HepG2 (cell line): ENCODE results near the gene DTNA. TPM values are rescaled to one million over a fixed set of nuclear protein-coding genes. Genes with fewer than 3 reads are reported as not detected.

ENCODE experiments used
- ATAC-seq: fragments of 200-7000 bp; cut with Tn5 transposase; 3 replicates; pipeline ENCODE4 v1.9.1; 2020; ENCODE audit warnings: mild to moderate bottlenecking, moderate library complexity
- BruUV-seq: library from RNA; stranded (reverse); fragments of 400-500 nt; replicated peaks from 2 replicates; lab custom pipeline; 2021; lab: Mats Ljungman, UMichigan
- CTCF ChIA-PET: fragments of 300-600 bp; formaldehyde crosslinking; extraction: SDS; loops from one replicate; lab custom pipeline; 2021; ENCODE audit warnings: low total read pairs, inconsistent platforms, low intra/inter-chr PET ratio; lab: Yijun Ruan, JAX
- POLR2A ChIA-PET: fragments of 350-600 bp; sonication (Branson Sonifier 250); formaldehyde crosslinking; loops from one replicate; lab custom pipeline; 2020; ENCODE audit warnings: antibody characterized with exemption, inconsistent platforms; lab: Yijun Ruan, JAX
- DNase-seq: peaks from one replicate; pipeline ENCODE4 v3.0.0-alpha.2; 2015; ENCODE audit warnings: low spot score
- FAIRE-seq: peaks from 3 replicates; lab custom pipeline; 2011; peaks lifted over from hg19 to GRCh38; lab: Jason Lieb, UNC
- H2AFZ ChIP-seq: one replicate; pipeline ENCODE4 v1.6.1; 2011; ENCODE audit warnings: low read length, inconsistent platforms
- H3K27ac ChIP-seq: fragments of 300-600 bp; 3 replicates; pipeline ENCODE4 v1.8.0; 2011; ENCODE audit warnings: mixed run types, mild to moderate bottlenecking, mixed read lengths, low read length, inconsistent platforms; ENCODE audit not compliant: insufficient read depth; ENCODE audit errors: extremely low read length
- H3K27me3 ChIP-seq, 2 experiments: fragments of 200-600 bp in 1 of 2; 2 replicates in 1 of 2; 3 replicates in 1 of 2; pipeline versions ENCODE4 v1.6.0 to v1.8.0; 2011; ENCODE audit warnings: low read length in 2 of 2, mild to moderate bottlenecking in 2 of 2, moderate library complexity in 2 of 2, inconsistent platforms in 1 of 2; ENCODE audit not compliant: insufficient read depth in 2 of 2, control insufficient read depth in 1 of 2
- H3K36me3 ChIP-seq, 2 experiments: fragments of 200-600 bp in 1 of 2; replicated peaks in 1 of 2; 2 replicates in 1 of 2; 3 replicates in 1 of 2; pipeline versions ENCODE4 v1.5.1 to v1.8.0; 2011; ENCODE audit warnings: low read length in 2 of 2, inconsistent platforms in 1 of 2; ENCODE audit not compliant: insufficient read depth in 2 of 2, control insufficient read depth in 1 of 2
- H3K4me1 ChIP-seq: 2 replicates; pipeline ENCODE4 v1.5.1; 2012; ENCODE audit warnings: low read length, inconsistent platforms; ENCODE audit not compliant: insufficient read depth
- H3K4me2 ChIP-seq: 2 replicates; pipeline ENCODE4 v1.6.0; 2011; ENCODE audit warnings: low read depth, low read length, inconsistent platforms
- H3K4me3 ChIP-seq, 3 experiments: fragments of 200-600 bp in 1 of 3; sonication (generic), shearing (Covaris generic) in 1 of 3; replicated peaks in 1 of 3; 2 replicates each; pipeline ENCODE4 v1.5.1; 2011 to 2016; ENCODE audit warnings: low read length in 3 of 3, inconsistent platforms in 2 of 3, low read depth in 2 of 3, mild to moderate bottlenecking in 2 of 3, control low read depth in 1 of 3, mixed read lengths in 1 of 3; ENCODE audit not compliant: insufficient read depth in 1 of 3
- H3K79me2 ChIP-seq: one replicate; pipeline ENCODE4 v1.6.1; 2011; ENCODE audit warnings: low read length, inconsistent platforms; ENCODE audit not compliant: insufficient read depth
- H3K9ac ChIP-seq: 2 replicates; pipeline ENCODE4 v1.6.0; 2011; ENCODE audit warnings: mild to moderate bottlenecking, low read depth, low read length, inconsistent platforms; ENCODE audit not compliant: insufficient read depth
- H3K9me3 ChIP-seq: 2 replicates; pipeline ENCODE4 v1.5.1; 2012; ENCODE audit warnings: mild to moderate bottlenecking, low read length
- H4K20me1 ChIP-seq: 2 replicates; pipeline ENCODE4 v1.6.0; 2011; ENCODE audit warnings: inconsistent platforms, mild to moderate bottlenecking, low read length, moderate library complexity; ENCODE audit not compliant: insufficient read depth
- CENPT ChIP-seq: sonication (generic); formaldehyde crosslinking; IDR thresholded peaks from 2 replicates; pipeline ENCODE4 v1.8.0; 2022; ENCODE audit warnings: low read depth, mild to moderate bottlenecking, moderate library complexity, missing genetic modification reagents
- FOXA3 ChIP-seq: IDR thresholded peaks from 2 replicates; pipeline ENCODE4 v1.6.1; 2016; ENCODE audit warnings: missing genetic modification reagents, missing compliant biosample characterization
- MBNL3 ChIP-seq: fragments of 250-450 bp; sonication (Bioruptor Pico); conservative IDR thresholded peaks from 2 replicates; pipeline ENCODE4 v1.8.0; 2022; ENCODE audit warnings: mild to moderate bottlenecking, inconsistent platforms
- NCOA2 ChIP-seq: sonication (generic); formaldehyde crosslinking; IDR thresholded peaks from 2 replicates; pipeline ENCODE4 v1.8.0; 2022; ENCODE audit warnings: inconsistent platforms
- SOX13 ChIP-seq, 3 experiments: fragments of 450-650 bp in 1 of 3; sonication (generic) in 1 of 3; formaldehyde crosslinking in 1 of 3; IDR thresholded peaks in 2 of 3; conservative IDR thresholded peaks in 1 of 3; 2 replicates each; pipeline versions ENCODE4 v1.5.0 to v1.6.1; 2016 to 2020; ENCODE audit warnings: antibody characterized with exemption in 1 of 3, mild to moderate bottlenecking in 1 of 3, missing compliant biosample characterization in 1 of 3, missing genetic modification reagents in 1 of 3, moderate library complexity in 1 of 3
- SP2 ChIP-seq: sonication (generic); formaldehyde crosslinking; IDR thresholded peaks from 2 replicates; pipeline ENCODE4 v1.5.1; 2020; ENCODE audit warnings: mild to moderate bottlenecking, missing genetic modification reagents
- ZFX ChIP-seq: sonication (generic); formaldehyde crosslinking; IDR thresholded peaks from 2 replicates; pipeline ENCODE4 v1.4.0; 2020; ENCODE audit warnings: mild to moderate bottlenecking, low read depth, missing genetic modification reagents, moderate library complexity
- ZNF460 ChIP-seq: sonication (generic); formaldehyde crosslinking; IDR thresholded peaks from 2 replicates; pipeline ENCODE4 v1.5.1; 2020; ENCODE audit warnings: missing genetic modification reagents, mild to moderate bottlenecking, borderline replicate concordance
- ZNF557 ChIP-seq: sonication (generic); formaldehyde crosslinking; IDR thresholded peaks from 2 replicates; pipeline ENCODE4 v1.4.0; 2020; ENCODE audit warnings: missing genetic modification reagents
- ZNF709 ChIP-seq: sonication (generic); formaldehyde crosslinking; IDR thresholded peaks from 2 replicates; pipeline ENCODE4 v1.5.0; 2020; ENCODE audit warnings: mild to moderate bottlenecking, missing genetic modification reagents
- ZNF749 ChIP-seq: sonication (generic); formaldehyde crosslinking; IDR thresholded peaks from 2 replicates; pipeline ENCODE4 v1.8.0; 2022; ENCODE audit warnings: mild to moderate bottlenecking, missing genetic modification reagents, moderate library complexity, borderline replicate concordance
- WGBS: methylation state at CpG from one replicate; pipeline ENCODE4 v1.1.6; 2017; ENCODE audit warnings: low lambda C conversion rate; 5-methylcytosine and 5-hydroxymethylcytosine counted together
- in situ Hi-C: cut with HindIII; loops from 2 replicates; pipeline ENCODE4 v1.10.0; 2017; ENCODE audit warnings: low pct_unique_long_range_greater_than_20kb; ENCODE audit not compliant: extremely low pct_ligation_motif_present
- intact Hi-C: fragments of 100-400 bp; cut with micrococcal nuclease; formaldehyde crosslinking; loops from one replicate; pipeline ENCODE4 v1.10.0; 2022; ENCODE audit not compliant: unreplicated experiment
- polyA plus RNA-seq, 8 experiments: library from polyadenylated mRNA; depleted of rRNA in 3 of 8; stranded (reverse) in 7 of 8; unstranded in 1 of 8; fragments of >200 nt; fragmentation: Illumina TruSeq in 4 of 8; extraction: Trizol in 4 of 8; gene quantifications; 2 replicates each; pipeline versions ENCODE4 v1.2.1 to v1.2.3, GENCODE V29; 2011 to 2016; ENCODE audit warnings: low read depth in 4 of 8, missing spikeins in 1 of 8, mixed read lengths in 1 of 8; ENCODE audit not compliant: insufficient read depth in 1 of 8
- total RNA-seq, 5 experiments: library from RNA; depleted of rRNA; stranded (reverse); fragments of >200 nt; fragmentation: Illumina TruSeq; extraction: Trizol; gene quantifications; 2 replicates each; pipeline ENCODE4 v1.2.3, GENCODE V29; 2016; ENCODE audit warnings: low read depth in 1 of 5
- TF ChIP-seq, protein P1 (sequence below): sonication (generic); formaldehyde crosslinking; IDR thresholded peaks from 2 replicates; pipeline ENCODE4 v1.5.0; 2020; ENCODE audit warnings: mild to moderate bottlenecking, missing genetic modification reagents, borderline replicate concordance
- TF ChIP-seq, protein P2 (sequence below): sonication (generic); formaldehyde crosslinking; IDR thresholded peaks from 2 replicates; pipeline ENCODE4 v1.9.0; 2021; ENCODE audit warnings: missing genetic modification reagents, mild to moderate bottlenecking, borderline replicate concordance
- TF ChIP-seq, protein P3 (sequence below): sonication (generic); formaldehyde crosslinking; IDR thresholded peaks from 2 replicates; pipeline ENCODE4 v1.4.0; 2020; ENCODE audit warnings: missing genetic modification reagents
- TF ChIP-seq, protein P4 (sequence below): sonication (generic); formaldehyde crosslinking; IDR thresholded peaks from 2 replicates; pipeline ENCODE4 v1.8.0; 2022; ENCODE audit warnings: low read depth, missing genetic modification reagents

DTNA gene
- total and polyA plus RNA-seq, 2 of the 13 experiments (the other 11 are each of a cell fraction or from before 2014, with no cell fraction given): 8.5 to 29.0 TPM

DNA sequence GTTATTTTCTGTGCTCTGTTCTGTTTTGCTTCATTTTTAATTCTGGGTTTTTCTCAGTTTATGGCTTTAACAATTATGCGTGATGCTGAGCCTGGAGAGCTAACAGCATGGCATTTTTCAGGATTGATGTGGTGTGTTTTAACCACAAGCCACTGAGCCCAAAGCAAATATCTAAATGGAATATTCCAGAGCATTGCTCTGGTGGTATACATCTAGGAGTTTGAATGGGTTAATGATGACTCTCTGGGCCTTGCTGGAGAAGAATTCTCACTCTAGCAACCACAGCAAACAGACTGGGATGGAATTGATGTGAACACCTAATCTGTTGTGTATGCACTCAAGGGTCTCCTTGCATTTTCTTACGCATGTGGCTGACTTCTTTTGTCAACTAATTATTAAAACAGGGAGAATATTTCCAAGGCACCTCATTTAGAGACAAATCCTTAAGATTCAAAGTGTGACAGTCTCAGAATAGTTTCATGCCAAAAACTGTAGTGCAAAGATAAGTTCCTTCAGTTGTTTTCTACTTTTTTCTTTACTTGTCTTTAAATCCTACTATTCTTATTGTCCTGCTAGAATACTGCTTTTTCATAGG, 164.0 kb downstream of the DTNA start:
- no peaks in the 10 kb centered on the region for H3K79me2 ChIP-seq
- no peak for DNase-seq
- POLR2A ChIA-PET: no interaction called here
- CTCF ChIA-PET: no interaction called here
- no peak overlapping the region for H3K4me3 ChIP-seq
- no peaks in the 10 kb centered on the region for H3K36me3 ChIP-seq
- H3K4me2 ChIP-seq: no peak overlapping the region
- no peaks in the 10 kb centered on the region for H3K9me3 ChIP-seq
- H4K20me1 ChIP-seq: no peaks in the 10 kb centered on the region
- intact Hi-C loops: no loop called here
- H2AFZ ChIP-seq: no peak overlapping the region
- H3K27ac ChIP-seq: no peak overlapping the region
- ATAC-seq: no peak
- in situ Hi-C loops: no loop called here
- 93% methylated on average over 2 of the region's 2 CpGs for WGBS
- FAIRE-seq: no peak
- H3K9ac ChIP-seq: no peak overlapping the region
- BruUV-seq: no TSS peak
- H3K27me3 ChIP-seq: no peaks in the 10 kb centered on the region
- H3K4me1 ChIP-seq: no peaks in the 10 kb centered on the region
- TF ChIP-seq ZNF749 (CRISPR knock-in tag) (no peak), ZNF709 (CRISPR knock-in tag) (no peak), FOXA3 (CRISPR knock-in tag) (no peak), NCOA2 (CRISPR knock-in tag) (no peak), ZNF460 (CRISPR knock-in tag) (no peak), SP2 (CRISPR knock-in tag) (no peak), SOX13 (IDR thresholded peaks at IDR 0.05) (no peak), SOX13 (CRISPR knock-in tag; conservative IDR thresholded peaks at IDR 0.05 in 1 of 2, IDR thresholded peaks at IDR 0.05 in 1 of 2) (no peak), CENPT (CRISPR knock-in tag) (no peak), ZFX (CRISPR knock-in tag) (no peak), ZNF557 (CRISPR knock-in tag) (no peak), MBNL3 (no peak)
- TF ChIP-seq, protein P1, sequence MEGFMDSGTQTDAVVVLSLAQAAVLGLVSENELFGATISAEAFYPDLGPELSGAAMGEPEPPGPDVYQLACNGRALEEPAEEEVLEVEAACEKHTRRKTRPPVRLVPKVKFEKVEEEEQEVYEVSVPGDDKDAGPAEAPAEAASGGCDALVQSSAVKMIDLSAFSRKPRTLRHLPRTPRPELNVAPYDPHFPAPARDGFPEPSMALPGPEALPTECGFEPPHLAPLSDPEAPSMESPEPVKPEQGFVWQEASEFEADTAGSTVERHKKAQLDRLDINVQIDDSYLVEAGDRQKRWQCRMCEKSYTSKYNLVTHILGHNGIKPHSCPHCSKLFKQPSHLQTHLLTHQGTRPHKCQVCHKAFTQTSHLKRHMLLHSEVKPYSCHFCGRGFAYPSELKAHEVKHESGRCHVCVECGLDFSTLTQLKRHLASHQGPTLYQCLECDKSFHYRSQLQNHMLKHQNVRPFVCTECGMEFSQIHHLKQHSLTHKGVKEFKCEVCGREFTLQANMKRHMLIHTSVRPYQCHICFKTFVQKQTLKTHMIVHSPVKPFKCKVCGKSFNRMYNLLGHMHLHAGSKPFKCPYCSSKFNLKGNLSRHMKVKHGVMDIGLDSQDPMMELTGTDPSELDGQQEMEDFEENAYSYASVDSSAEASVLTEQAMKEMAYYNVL (CRISPR knock-in tag): no peak
- TF ChIP-seq, protein P2, sequence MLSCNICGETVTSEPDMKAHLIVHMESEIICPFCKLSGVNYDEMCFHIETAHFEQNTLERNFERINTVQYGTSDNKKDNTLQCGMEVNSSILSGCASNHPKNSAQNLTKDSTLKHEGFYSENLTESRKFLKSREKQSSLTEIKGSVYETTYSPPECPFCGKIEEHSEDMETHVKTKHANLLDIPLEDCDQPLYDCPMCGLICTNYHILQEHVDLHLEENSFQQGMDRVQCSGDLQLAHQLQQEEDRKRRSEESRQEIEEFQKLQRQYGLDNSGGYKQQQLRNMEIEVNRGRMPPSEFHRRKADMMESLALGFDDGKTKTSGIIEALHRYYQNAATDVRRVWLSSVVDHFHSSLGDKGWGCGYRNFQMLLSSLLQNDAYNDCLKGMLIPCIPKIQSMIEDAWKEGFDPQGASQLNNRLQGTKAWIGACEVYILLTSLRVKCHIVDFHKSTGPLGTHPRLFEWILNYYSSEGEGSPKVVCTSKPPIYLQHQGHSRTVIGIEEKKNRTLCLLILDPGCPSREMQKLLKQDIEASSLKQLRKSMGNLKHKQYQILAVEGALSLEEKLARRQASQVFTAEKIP (CRISPR knock-in tag): no peak
- TF ChIP-seq, protein P3, sequence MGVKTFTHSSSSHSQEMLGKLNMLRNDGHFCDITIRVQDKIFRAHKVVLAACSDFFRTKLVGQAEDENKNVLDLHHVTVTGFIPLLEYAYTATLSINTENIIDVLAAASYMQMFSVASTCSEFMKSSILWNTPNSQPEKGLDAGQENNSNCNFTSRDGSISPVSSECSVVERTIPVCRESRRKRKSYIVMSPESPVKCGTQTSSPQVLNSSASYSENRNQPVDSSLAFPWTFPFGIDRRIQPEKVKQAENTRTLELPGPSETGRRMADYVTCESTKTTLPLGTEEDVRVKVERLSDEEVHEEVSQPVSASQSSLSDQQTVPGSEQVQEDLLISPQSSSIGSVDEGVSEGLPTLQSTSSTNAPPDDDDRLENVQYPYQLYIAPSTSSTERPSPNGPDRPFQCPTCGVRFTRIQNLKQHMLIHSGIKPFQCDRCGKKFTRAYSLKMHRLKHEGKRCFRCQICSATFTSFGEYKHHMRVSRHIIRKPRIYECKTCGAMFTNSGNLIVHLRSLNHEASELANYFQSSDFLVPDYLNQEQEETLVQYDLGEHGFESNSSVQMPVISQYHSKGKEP (CRISPR knock-in tag): no peak
- TF ChIP-seq, protein P4, sequence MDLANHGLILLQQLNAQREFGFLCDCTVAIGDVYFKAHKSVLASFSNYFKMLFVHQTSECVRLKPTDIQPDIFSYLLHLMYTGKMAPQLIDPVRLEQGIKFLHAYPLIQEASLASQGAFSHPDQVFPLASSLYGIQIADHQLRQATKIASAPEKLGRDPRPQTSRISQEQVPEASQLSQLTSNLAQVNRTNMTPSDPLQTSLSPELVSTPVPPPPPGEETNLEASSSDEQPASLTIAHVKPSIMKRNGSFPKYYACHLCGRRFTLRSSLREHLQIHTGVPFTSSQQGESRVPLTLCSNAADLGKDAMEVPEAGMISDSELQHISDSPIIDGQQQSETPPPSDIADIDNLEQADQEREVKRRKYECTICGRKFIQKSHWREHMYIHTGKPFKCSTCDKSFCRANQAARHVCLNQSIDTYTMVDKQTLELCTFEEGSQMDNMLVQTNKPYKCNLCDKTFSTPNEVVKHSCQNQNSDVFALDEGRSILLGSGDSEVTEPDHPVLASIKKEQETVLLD (CRISPR knock-in tag): no peak
